GM18858 (cell line): ENCODE data around the gene BMP8A.
"Not testable (repeated sequence)": the region's sequence is repeated elsewhere in the genome, so short reads cannot be mapped to it uniquely, and the experiment has no call there.

Experiments used
- ATAC-seq: cut with Tn5 transposase; IDR thresholded peaks from one replicate; pipeline ENCODE4 v1.9.1; 2021; ENCODE audit not compliant: unreplicated experiment

BMP8A gene

GRCh38 chr1:39525366-39526165, 34.1 kb downstream of the BMP8A start:
- ATAC-seq: peak; percentile 93

GRCh38 chr1:39526466-39527189, 35.2 kb downstream of the BMP8A start:
- no peak for ATAC-seq

GRCh38 chr1:39527190-39527579, 35.7 kb downstream of the BMP8A start:
- ATAC-seq: not testable (repeated sequence)

- no peak for ATAC-seq
Measured at GRCh38 chr1:39528082-39528481, 36.6 kb downstream of the BMP8A start.

- no peak for ATAC-seq
Measured at GRCh38 chr1:39529901-39530535, 38.6 kb downstream of the BMP8A start.

- no peak for ATAC-seq
Measured at GRCh38 chr1:39531526-39531925, 40.1 kb downstream of the BMP8A start.

GRCh38 chr1:39533442-39533841, 42.0 kb downstream of the BMP8A start:
- ATAC-seq: no peak

- no peak for ATAC-seq
Measured at GRCh38 chr1:39538531-39539251, 47.3 kb downstream of the BMP8A start.

GRCh38 chr1:39539252-39539790, 47.9 kb downstream of the BMP8A start:
- ATAC-seq: no peak

- no peak for ATAC-seq
Measured at GRCh38 chr1:39540504-39541031, 49.1 kb downstream of the BMP8A start.

- no peak for ATAC-seq
Measured at GRCh38 chr1:39542924-39543323, 51.5 kb downstream of the BMP8A start.

GRCh38 chr1:39544327-39544726, 52.9 kb downstream of the BMP8A start:
- ATAC-seq: no peak

- ATAC-seq: no peak
Measured at GRCh38 chr1:39545531-39545930, 54.1 kb downstream of the BMP8A start.

GRCh38 chr1:39554277-39554676, 62.8 kb downstream of the BMP8A start:
- no peak for ATAC-seq

GRCh38 chr1:39561279-39561678, 69.8 kb downstream of the BMP8A start:
- ATAC-seq: no peak

- no peak for ATAC-seq
Measured at GRCh38 chr1:39562886-39563285, 71.5 kb downstream of the BMP8A start.

GRCh38 chr1:39563669-39564068, 72.2 kb downstream of the BMP8A start:
- no peak for ATAC-seq

GRCh38 chr1:39564340-39564739, 72.9 kb downstream of the BMP8A start:
- ATAC-seq: no peak

- no peak for ATAC-seq
Measured at GRCh38 chr1:39564941-39565340, 73.5 kb downstream of the BMP8A start.

GRCh38 chr1:39566441-39567137, 75.2 kb downstream of the BMP8A start:
- ATAC-seq: no peak
